ENCODE data around the gene NTN3. TPM values are rescaled to one million over a fixed set of nuclear protein-coding genes. Genes with fewer than 3 reads are reported as not detected.

NTN3 gene
- total RNA-seq, 1 experiment from 2014 or later: 0.39 TPM

- CTCF ChIA-PET: no interaction called here
- Mint-ChIP-seq H3K27me3 (ENCODE audit: insufficient read depth, unreplicated experiment) (no peaks in the 10 kb centered on the region), H3K27ac (ENCODE audit: unreplicated experiment) (no peak overlapping the region), H3K4me1 (ENCODE audit: low read depth, unreplicated experiment) (peaks cover 7% of the 10 kb centered on the region), H3K9me3 (ENCODE audit: unreplicated experiment) (no peaks in the 10 kb centered on the region), H3K4me3 (ENCODE audit: unreplicated experiment) (no peak overlapping the region), H3K36me3 (ENCODE audit: insufficient read depth, unreplicated experiment) (peaks cover 7% of the 10 kb centered on the region)
- no peaks in the 10 kb centered on the region for H3K4me1 ChIP-seq
- H3K36me3 ChIP-seq (ENCODE audit: control insufficient read depth, insufficient read depth, low read length): no peaks in the 10 kb centered on the region
- no peak overlapping the region for H3K4me3 ChIP-seq (ENCODE audit: low read depth, low read length)
- no peaks in the 10 kb centered on the region for H3K9me3 ChIP-seq
- no TSS peak for BruUV-seq (replicated peaks)
- POLR2A ChIA-PET: no interaction called here
- no peak for DNase-seq
- intact Hi-C loops (cut with micrococcal nuclease; ENCODE audit: unreplicated experiment): no loop called here
- no peaks in the 10 kb centered on the region for H3K27me3 ChIP-seq (replicated peaks; ENCODE audit: control insufficient read depth, insufficient read depth, low read length)
- TF ChIP-seq CTCF (IDR thresholded peaks at IDR 0.05; ENCODE audit: insufficient read depth in 1 of 2, low read depth in 1 of 2, low read length in 1 of 2, severe bottlenecking in 1 of 2, unreplicated experiment in 1 of 2): no peak
These were observed 18.5 kb downstream of the NTN3 start for GRCh38 chr16:2489581-2489980.

GRCh38 chr16:2490190-2491105 is 19.4 kb downstream of the NTN3 start:
- Mint-ChIP-seq H3K4me1 (ENCODE audit: low read depth, unreplicated experiment) (no peaks in the 10 kb centered on the region), H3K27me3 (ENCODE audit: insufficient read depth, unreplicated experiment) (no peaks in the 10 kb centered on the region), H3K36me3 (ENCODE audit: insufficient read depth, unreplicated experiment) (peaks cover 5% of the 10 kb centered on the region), H3K27ac (ENCODE audit: unreplicated experiment) (no peak overlapping the region), H3K4me3 (ENCODE audit: unreplicated experiment) (no peak overlapping the region), H3K9me3 (ENCODE audit: unreplicated experiment) (no peaks in the 10 kb centered on the region)
- Histone ChIP-seq H3K9me3 (no peaks in the 10 kb centered on the region), H3K36me3 (ENCODE audit: control insufficient read depth, insufficient read depth, low read length) (no peaks in the 10 kb centered on the region), H3K4me3 (ENCODE audit: low read depth, low read length) (no peak overlapping the region), H3K27me3 (replicated peaks; ENCODE audit: control insufficient read depth, insufficient read depth, low read length) (no peaks in the 10 kb centered on the region), H3K4me1 (no peaks in the 10 kb centered on the region)
- no peak for DNase-seq
- ChIA-PET POLR2A (no interaction called here), CTCF (no interaction called here)
- BruUV-seq (replicated peaks): no TSS peak
- TF ChIP-seq CTCF (IDR thresholded peaks at IDR 0.05; ENCODE audit: insufficient read depth in 1 of 2, low read depth in 1 of 2, low read length in 1 of 2, severe bottlenecking in 1 of 2, unreplicated experiment in 1 of 2): no peak
- intact Hi-C loops (cut with micrococcal nuclease; ENCODE audit: unreplicated experiment): no loop called here

GRCh38 chr16:2492292-2492691 is 21.2 kb downstream of the NTN3 start:
- intact Hi-C loops (cut with micrococcal nuclease; ENCODE audit: unreplicated experiment): no loop called here

More at GRCh38 chr16:2492292-2492691, 21.2 kb downstream of the NTN3 start:
- POLR2A ChIA-PET: no interaction called here
- H3K36me3 Mint-ChIP-seq (ENCODE audit: insufficient read depth, unreplicated experiment): peaks cover 5% of the 10 kb centered on the region
- no peaks in the 10 kb centered on the region for H3K27me3 ChIP-seq (replicated peaks; ENCODE audit: control insufficient read depth, insufficient read depth, low read length)
- no peak overlapping the region for H3K27ac Mint-ChIP-seq (ENCODE audit: unreplicated experiment)
- peaks cover under 1% of the 10 kb centered on the region for H3K4me1 Mint-ChIP-seq (ENCODE audit: low read depth, unreplicated experiment)
- H3K9me3 Mint-ChIP-seq (ENCODE audit: unreplicated experiment): no peaks in the 10 kb centered on the region
- H3K4me3 Mint-ChIP-seq (ENCODE audit: unreplicated experiment): no peak overlapping the region
- no peak overlapping the region for H3K4me3 ChIP-seq (ENCODE audit: low read depth, low read length)
- no TSS peak for BruUV-seq (replicated peaks)
- H3K4me1 ChIP-seq: no peaks in the 10 kb centered on the region
- H3K36me3 ChIP-seq (ENCODE audit: control insufficient read depth, insufficient read depth, low read length): no peaks in the 10 kb centered on the region
- CTCF ChIA-PET: no interaction called here
- no peaks in the 10 kb centered on the region for H3K27me3 Mint-ChIP-seq (ENCODE audit: insufficient read depth, unreplicated experiment)
- TF ChIP-seq CTCF (IDR thresholded peaks at IDR 0.05; ENCODE audit: insufficient read depth in 1 of 2, low read depth in 1 of 2, low read length in 1 of 2, severe bottlenecking in 1 of 2, unreplicated experiment in 1 of 2): no peak
- H3K9me3 ChIP-seq: no peaks in the 10 kb centered on the region
- DNase-seq: no peak

All from Caco-2 (cell line).